Measurements from ENCODE around the gene CTDSPL2.
"Not testable (repeated sequence)": the region's sequence is repeated elsewhere in the genome, so short reads cannot be mapped to it uniquely, and the experiment has no call there.

CTDSPL2 gene

GRCh38 chr15:44501768-44502366, 74.4 kb downstream of the CTDSPL2 start:
- H3K4me3 ChIP-seq (ENCODE audit: low read depth, low read length): no peak overlapping the region
- TF ChIP-seq CTCF (IDR thresholded peaks at IDR 0.05; ENCODE audit: low read depth, low read length): peak; percentile 36; the same call in 1 of the 2 replicates

- TF ChIP-seq CTCF (IDR thresholded peaks at IDR 0.05; ENCODE audit: low read depth, low read length): no peak
Observed at GRCh38 chr15:44516436-44516835, 89.0 kb downstream of the CTDSPL2 start.

GRCh38 chr15:44519537-44519936, 92.1 kb downstream of the CTDSPL2 start:
- no peak overlapping the region for H3K4me3 ChIP-seq (ENCODE audit: low read depth, low read length)
- no peak for TF ChIP-seq CTCF (IDR thresholded peaks at IDR 0.05; ENCODE audit: low read depth, low read length)

More at GRCh38 chr15:44516436-44516835, 89.0 kb downstream of the CTDSPL2 start:
- no peak overlapping the region for H3K4me3 ChIP-seq (ENCODE audit: low read depth, low read length)

GRCh38 chr15:44525018-44525417, 97.6 kb downstream of the CTDSPL2 start:
- no peak for TF ChIP-seq CTCF (IDR thresholded peaks at IDR 0.05; ENCODE audit: low read depth, low read length)
- no peak overlapping the region for H3K4me3 ChIP-seq (ENCODE audit: low read depth, low read length)

- TF ChIP-seq CTCF (IDR thresholded peaks at IDR 0.05; ENCODE audit: low read depth, low read length): no peak
- H3K4me3 ChIP-seq (ENCODE audit: low read depth, low read length): no peak overlapping the region
Observed at GRCh38 chr15:44527241-44527640, 99.8 kb downstream of the CTDSPL2 start.

- no peak for TF ChIP-seq CTCF (IDR thresholded peaks at IDR 0.05; ENCODE audit: low read depth, low read length)
- no peak overlapping the region for H3K4me3 ChIP-seq (ENCODE audit: low read depth, low read length)
Observed at GRCh38 chr15:44529864-44530604, 102.6 kb downstream of the CTDSPL2 start.

- no peak for TF ChIP-seq CTCF (IDR thresholded peaks at IDR 0.05; ENCODE audit: low read depth, low read length)
- no peak overlapping the region for H3K4me3 ChIP-seq (ENCODE audit: low read depth, low read length)
Observed at GRCh38 chr15:44530653-44531052, 103.2 kb downstream of the CTDSPL2 start.

- not testable (repeated sequence) for H3K4me3 ChIP-seq (ENCODE audit: low read depth, low read length)
Observed at GRCh38 chr15:44532275-44532674, 104.8 kb downstream of the CTDSPL2 start.

Data from WI38 (cell line).